ENCODE data around the gene TBX6.

- TF ChIP-seq CTCF (IDR thresholded peaks at IDR 0.05; ENCODE audit: low read length) (no peak), EZH2 (IDR thresholded peaks at IDR 0.05; ENCODE audit: borderline replicate concordance, low read length) (no peak)
Observed at GRCh38 chr16:30104090-30104489, 12.4 kb upstream of the TBX6 start.
